H1 (cell line): ENCODE measurements around the gene ASCL2.

Experiments
- CREB1 ChIP-seq: IDR thresholded peaks from 2 replicates; pipeline ENCODE4 v1.6.1; 2012; ENCODE audit warnings: inconsistent platforms
- CTCF ChIP-seq, 3 experiments: IDR thresholded peaks; 1 replicate in 2 of 3; 2 replicates in 1 of 3; pipeline versions ENCODE4 v1.5.1 to v1.6.1; 2011; ENCODE audit warnings: low read length in 3 of 3, mild to moderate bottlenecking in 3 of 3, inconsistent platforms in 2 of 3, low read depth in 1 of 3, moderate library complexity in 1 of 3; ENCODE audit not compliant: insufficient read depth in 1 of 3; ENCODE audit errors: control extremely low read depth in 1 of 3
- EP300 ChIP-seq, 2 experiments: IDR thresholded peaks; 1 replicate in 1 of 2; 2 replicates in 1 of 2; pipeline ENCODE4 v1.6.1; 2011 to 2012; ENCODE audit warnings: low read depth in 2 of 2, low read length in 2 of 2, mild to moderate bottlenecking in 2 of 2, borderline replicate concordance in 1 of 2, inconsistent platforms in 1 of 2, moderate library complexity in 1 of 2
- MAX ChIP-seq: IDR thresholded peaks from 2 replicates; pipeline ENCODE4 v1.6.1; 2012; ENCODE audit warnings: inconsistent platforms
- NANOG ChIP-seq: IDR thresholded peaks from 2 replicates; pipeline ENCODE4 v1.6.1; 2011; ENCODE audit warnings: low read length, low read depth, mild to moderate bottlenecking, inconsistent platforms; ENCODE audit not compliant: insufficient read depth, poor library complexity, severe bottlenecking
- POLR2A ChIP-seq, 2 experiments: IDR thresholded peaks; 1 replicate in 1 of 2; 2 replicates in 1 of 2; pipeline ENCODE4 v1.6.1; 2011; ENCODE audit warnings: low read depth in 2 of 2, low read length in 2 of 2, mild to moderate bottlenecking in 2 of 2; ENCODE audit errors: control extremely low read depth in 1 of 2
- SP4 ChIP-seq: IDR thresholded peaks from 2 replicates; pipeline ENCODE4 v1.6.1; 2012; ENCODE audit warnings: low read length, inconsistent platforms
- ZNF274 ChIP-seq: IDR thresholded peaks from 2 replicates; pipeline ENCODE4 v1.7.0; 2012; ENCODE audit warnings: low read length, borderline replicate concordance; ENCODE audit errors: extremely low read depth

- no peak for TF ChIP-seq CTCF (IDR thresholded peaks at IDR 0.05; ENCODE audit: control extremely low read depth in 1 of 3, insufficient read depth in 1 of 3, low read depth in 1 of 3, low read length in 3 of 3)
- no peak for TF ChIP-seq CREB1
- TF ChIP-seq EP300 (IDR thresholded peaks at IDR 0.05; ENCODE audit: borderline replicate concordance in 1 of 2, low read depth in 2 of 2, low read length in 2 of 2): no peak
- no peak for TF ChIP-seq SP4
- TF ChIP-seq POLR2A (IDR thresholded peaks at IDR 0.05; ENCODE audit: control extremely low read depth in 1 of 2, low read depth in 2 of 2, low read length in 2 of 2): no peak
- 0 out of 2 replicates have a peak, but pooled peaks have one; percentile 20 for TF ChIP-seq MAX
- TF ChIP-seq ZNF274: no peak
- TF ChIP-seq NANOG: no peak
Observed at GRCh38 chr11:2277008-2277346, 6.6 kb upstream of the ASCL2 start.
